Neural progenitor cell (in vitro differentiated cells): ENCODE data around the gene ZHX3.
"Not testable (repeated sequence)": the region's sequence is repeated elsewhere in the genome, so short reads cannot be mapped to it uniquely, and the experiment has no call there.

Experiments used
- EZH2 ChIP-seq: fragments of 200-600 bp; sonication (generic); IDR thresholded peaks from 2 replicates; pipeline ENCODE4 v1.6.1; 2017; ENCODE audit warnings: antibody characterized with exemption, mild to moderate bottlenecking, moderate library complexity
- EZH2phosphoT487 ChIP-seq: fragments of 200-600 bp; sonication (generic); IDR thresholded peaks from 2 replicates; pipeline ENCODE4 v1.6.1; 2017; ENCODE audit warnings: antibody characterized with exemption
- TF ChIP-seq, protein P1 (sequence below): fragments of 200-600 bp; sonication (generic); IDR thresholded peaks from 2 replicates; pipeline ENCODE4 v1.5.1; 2017; ENCODE audit warnings: antibody characterized with exemption, mild to moderate bottlenecking

- TF ChIP-seq, protein P1, sequence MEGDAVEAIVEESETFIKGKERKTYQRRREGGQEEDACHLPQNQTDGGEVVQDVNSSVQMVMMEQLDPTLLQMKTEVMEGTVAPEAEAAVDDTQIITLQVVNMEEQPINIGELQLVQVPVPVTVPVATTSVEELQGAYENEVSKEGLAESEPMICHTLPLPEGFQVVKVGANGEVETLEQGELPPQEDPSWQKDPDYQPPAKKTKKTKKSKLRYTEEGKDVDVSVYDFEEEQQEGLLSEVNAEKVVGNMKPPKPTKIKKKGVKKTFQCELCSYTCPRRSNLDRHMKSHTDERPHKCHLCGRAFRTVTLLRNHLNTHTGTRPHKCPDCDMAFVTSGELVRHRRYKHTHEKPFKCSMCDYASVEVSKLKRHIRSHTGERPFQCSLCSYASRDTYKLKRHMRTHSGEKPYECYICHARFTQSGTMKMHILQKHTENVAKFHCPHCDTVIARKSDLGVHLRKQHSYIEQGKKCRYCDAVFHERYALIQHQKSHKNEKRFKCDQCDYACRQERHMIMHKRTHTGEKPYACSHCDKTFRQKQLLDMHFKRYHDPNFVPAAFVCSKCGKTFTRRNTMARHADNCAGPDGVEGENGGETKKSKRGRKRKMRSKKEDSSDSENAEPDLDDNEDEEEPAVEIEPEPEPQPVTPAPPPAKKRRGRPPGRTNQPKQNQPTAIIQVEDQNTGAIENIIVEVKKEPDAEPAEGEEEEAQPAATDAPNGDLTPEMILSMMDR = not testable (repeated sequence)
- TF ChIP-seq EZH2, EZH2phosphoT487: not testable (repeated sequence)
Observed at GRCh38 chr20:41237233-41237632, 80.3 kb downstream of the ZHX3 start.
